Activated CD8-positive, alpha-beta T cell treated with anti-CD3 and anti-CD28 coated beads, Interleukin-2, amount 10 ng/mL, durations not matched to agents 7 days and 5 days (primary cell): ENCODE data around the gene RASAL2. TPM values are rescaled to one million over a fixed set of nuclear protein-coding genes. Genes with fewer than 3 reads are reported as not detected.

Experiments used
- ATAC-seq: fragments of 150-1000 bp; cut with Tn5 transposase; one replicate; pipeline ENCODE4 v1.10.0; 2021; ENCODE audit warnings: moderate library complexity
- CTCF ChIA-PET: fragments of 350-600 bp; sonication (Branson Sonifier 250); formaldehyde crosslinking; loops from one replicate; lab custom pipeline; 2021; ENCODE audit warnings: antibody characterized with exemption; lab: Charles Lee
- POLR2A ChIA-PET: fragments of 350-600 bp; sonication (Branson Sonifier 250); formaldehyde crosslinking; loops from one replicate; lab custom pipeline; 2021; ENCODE audit warnings: antibody characterized with exemption; lab: Charles Lee
- DNase-seq: peaks from one replicate; pipeline ENCODE4 v3.0.0-alpha.2; 2020
- H3K27ac Mint-ChIP-seq: one replicate; pipeline ENCODE4 v1.8.0; 2021; ENCODE audit warnings: mild to moderate bottlenecking, mixed read lengths
- H3K27me3 Mint-ChIP-seq: one replicate; pipeline ENCODE4 v1.8.0; 2021; ENCODE audit warnings: low read depth, mixed read lengths
- H3K36me3 Mint-ChIP-seq: one replicate; pipeline ENCODE4 v1.8.0; 2021; ENCODE audit warnings: low read depth, mixed read lengths
- H3K4me1 Mint-ChIP-seq: one replicate; pipeline ENCODE4 v1.8.0; 2021; ENCODE audit warnings: low read depth, mixed read lengths
- H3K4me3 Mint-ChIP-seq: one replicate; pipeline ENCODE4 v1.8.0; 2021; ENCODE audit warnings: mild to moderate bottlenecking, mixed read lengths
- H3K9me3 Mint-ChIP-seq: one replicate; pipeline ENCODE4 v1.8.0; 2022; ENCODE audit warnings: mixed read lengths; ENCODE audit not compliant: insufficient read depth
- total RNA-seq, 2 experiments: library from RNA; stranded (reverse); gene quantifications; one replicate each; pipeline ENCODE4 v1.2.3, GENCODE V29; 2021

The RASAL2 gene
- total RNA-seq, 2 experiments from 2014 or later = not detected

- ChIA-PET POLR2A (no interaction called here), CTCF (no interaction called here)
- Mint-ChIP-seq H3K36me3 (no peaks in the 10 kb centered on the region), H3K4me1 (no peaks in the 10 kb centered on the region), H3K4me3 (no peak overlapping the region), H3K27ac (no peak overlapping the region), H3K9me3 (no peaks in the 10 kb centered on the region), H3K27me3 (no peaks in the 10 kb centered on the region)
- DNase-seq (no peak), ATAC-seq (no peak)
Measured at GRCh38 chr1:178057912-178058534, 35.9 kb upstream of the RASAL2 start.

- no peak overlapping the region for H3K27ac Mint-ChIP-seq
- no peaks in the 10 kb centered on the region for H3K9me3 Mint-ChIP-seq
- no peaks in the 10 kb centered on the region for H3K36me3 Mint-ChIP-seq
- POLR2A ChIA-PET = no interaction called here
- no peaks in the 10 kb centered on the region for H3K27me3 Mint-ChIP-seq
- no peak for ATAC-seq
- CTCF ChIA-PET = no interaction called here
- H3K4me1 Mint-ChIP-seq = no peaks in the 10 kb centered on the region
- DNase-seq = no peak
- H3K4me3 Mint-ChIP-seq = no peak overlapping the region
Measured at GRCh38 chr1:178060789-178061556, 32.9 kb upstream of the RASAL2 start.

- DNase-seq (no peak), ATAC-seq (no peak)
- Mint-ChIP-seq H3K36me3 (no peaks in the 10 kb centered on the region), H3K27ac (no peak overlapping the region), H3K9me3 (no peaks in the 10 kb centered on the region), H3K27me3 (no peaks in the 10 kb centered on the region), H3K4me3 (no peak overlapping the region), H3K4me1 (no peaks in the 10 kb centered on the region)
- CTCF ChIA-PET = no interaction called here
- POLR2A ChIA-PET = no interaction called here
Measured at GRCh38 chr1:178061620-178062019, 32.3 kb upstream of the RASAL2 start.

GRCh38 chr1:178064191-178064821 is 29.6 kb upstream of the RASAL2 start:
- CTCF ChIA-PET = no interaction called here
- Mint-ChIP-seq H3K9me3 (no peaks in the 10 kb centered on the region), H3K36me3 (no peaks in the 10 kb centered on the region), H3K4me3 (no peak overlapping the region), H3K27ac (no peak overlapping the region), H3K4me1 (no peaks in the 10 kb centered on the region), H3K27me3 (no peaks in the 10 kb centered on the region)
- ATAC-seq (no peak), DNase-seq (no peak)
- POLR2A ChIA-PET = no interaction called here

GRCh38 chr1:178065250-178065649 is 28.7 kb upstream of the RASAL2 start:
- ATAC-seq (no peak), DNase-seq (no peak)
- Mint-ChIP-seq H3K9me3 (no peaks in the 10 kb centered on the region), H3K4me3 (no peak overlapping the region), H3K4me1 (no peaks in the 10 kb centered on the region), H3K27ac (no peak overlapping the region), H3K36me3 (no peaks in the 10 kb centered on the region), H3K27me3 (no peaks in the 10 kb centered on the region)
- ChIA-PET CTCF (no interaction called here), POLR2A (no interaction called here)

- Mint-ChIP-seq H3K27me3 (no peaks in the 10 kb centered on the region), H3K9me3 (no peaks in the 10 kb centered on the region)
- POLR2A ChIA-PET = no interaction called here
Measured at GRCh38 chr1:178066296-178066907, 27.5 kb upstream of the RASAL2 start.

GRCh38 chr1:178066908-178067614 is 26.8 kb upstream of the RASAL2 start:
- H3K27ac Mint-ChIP-seq = no peak overlapping the region
- ChIA-PET POLR2A (no interaction called here), CTCF (no interaction called here)
- H3K9me3 Mint-ChIP-seq = no peaks in the 10 kb centered on the region
- no peaks in the 10 kb centered on the region for H3K36me3 Mint-ChIP-seq
- no peaks in the 10 kb centered on the region for H3K4me1 Mint-ChIP-seq
- no peaks in the 10 kb centered on the region for H3K27me3 Mint-ChIP-seq
- ATAC-seq (no peak), DNase-seq (no peak)
- no peak overlapping the region for H3K4me3 Mint-ChIP-seq

More at GRCh38 chr1:178066296-178066907, 27.5 kb upstream of the RASAL2 start:
- no peak for ATAC-seq
- CTCF ChIA-PET = no interaction called here
- no peaks in the 10 kb centered on the region for H3K4me1 Mint-ChIP-seq
- H3K27ac Mint-ChIP-seq = no peak overlapping the region
- no peak for DNase-seq
- H3K36me3 Mint-ChIP-seq = no peaks in the 10 kb centered on the region
- no peak overlapping the region for H3K4me3 Mint-ChIP-seq

GRCh38 chr1:178071811-178072210 is 22.1 kb upstream of the RASAL2 start:
- H3K4me3 Mint-ChIP-seq = no peak overlapping the region
- DNase-seq = no peak
- no peaks in the 10 kb centered on the region for H3K36me3 Mint-ChIP-seq
- POLR2A ChIA-PET = no interaction called here
- no peaks in the 10 kb centered on the region for H3K27me3 Mint-ChIP-seq
- no peak for ATAC-seq
- no peak overlapping the region for H3K27ac Mint-ChIP-seq
- no peaks in the 10 kb centered on the region for H3K9me3 Mint-ChIP-seq
- CTCF ChIA-PET = no interaction called here
- H3K4me1 Mint-ChIP-seq = no peaks in the 10 kb centered on the region

- Mint-ChIP-seq H3K4me1 (no peaks in the 10 kb centered on the region), H3K36me3 (no peaks in the 10 kb centered on the region), H3K27me3 (no peaks in the 10 kb centered on the region), H3K9me3 (no peaks in the 10 kb centered on the region), H3K4me3 (no peak overlapping the region), H3K27ac (no peak overlapping the region)
- ATAC-seq = no peak
- POLR2A ChIA-PET = no interaction called here
- no peak for DNase-seq
- CTCF ChIA-PET = no interaction called here
Measured at GRCh38 chr1:178072326-178072725, 21.6 kb upstream of the RASAL2 start.

GRCh38 chr1:178075333-178075732 is 18.6 kb upstream of the RASAL2 start:
- Mint-ChIP-seq H3K9me3 (no peaks in the 10 kb centered on the region), H3K27me3 (no peaks in the 10 kb centered on the region), H3K4me3 (no peak overlapping the region), H3K27ac (no peak overlapping the region), H3K4me1 (no peaks in the 10 kb centered on the region), H3K36me3 (no peaks in the 10 kb centered on the region)
- POLR2A ChIA-PET = no interaction called here
- CTCF ChIA-PET = no interaction called here
- ATAC-seq (no peak), DNase-seq (no peak)

- H3K9me3 Mint-ChIP-seq = no peaks in the 10 kb centered on the region
- H3K27ac Mint-ChIP-seq = no peak overlapping the region
- no peaks in the 10 kb centered on the region for H3K27me3 Mint-ChIP-seq
- ChIA-PET POLR2A (no interaction called here), CTCF (no interaction called here)
- H3K36me3 Mint-ChIP-seq = no peaks in the 10 kb centered on the region
- H3K4me3 Mint-ChIP-seq = no peak overlapping the region
- H3K4me1 Mint-ChIP-seq = no peaks in the 10 kb centered on the region
- DNase-seq (no peak), ATAC-seq (no peak)
Measured at GRCh38 chr1:178076607-178077006, 17.3 kb upstream of the RASAL2 start.
